ENCODE results near the gene COMMD10. TPM values are rescaled to one million over a fixed set of nuclear protein-coding genes. Genes with fewer than 3 reads are reported as not detected.
A peak's percentile ranks its signal among the peaks of the same experiment; 100 is the strongest.

Gene COMMD10
- 10 to 100 TPM; 16.7 to 20.8 TPM for total RNA-seq

DNA sequence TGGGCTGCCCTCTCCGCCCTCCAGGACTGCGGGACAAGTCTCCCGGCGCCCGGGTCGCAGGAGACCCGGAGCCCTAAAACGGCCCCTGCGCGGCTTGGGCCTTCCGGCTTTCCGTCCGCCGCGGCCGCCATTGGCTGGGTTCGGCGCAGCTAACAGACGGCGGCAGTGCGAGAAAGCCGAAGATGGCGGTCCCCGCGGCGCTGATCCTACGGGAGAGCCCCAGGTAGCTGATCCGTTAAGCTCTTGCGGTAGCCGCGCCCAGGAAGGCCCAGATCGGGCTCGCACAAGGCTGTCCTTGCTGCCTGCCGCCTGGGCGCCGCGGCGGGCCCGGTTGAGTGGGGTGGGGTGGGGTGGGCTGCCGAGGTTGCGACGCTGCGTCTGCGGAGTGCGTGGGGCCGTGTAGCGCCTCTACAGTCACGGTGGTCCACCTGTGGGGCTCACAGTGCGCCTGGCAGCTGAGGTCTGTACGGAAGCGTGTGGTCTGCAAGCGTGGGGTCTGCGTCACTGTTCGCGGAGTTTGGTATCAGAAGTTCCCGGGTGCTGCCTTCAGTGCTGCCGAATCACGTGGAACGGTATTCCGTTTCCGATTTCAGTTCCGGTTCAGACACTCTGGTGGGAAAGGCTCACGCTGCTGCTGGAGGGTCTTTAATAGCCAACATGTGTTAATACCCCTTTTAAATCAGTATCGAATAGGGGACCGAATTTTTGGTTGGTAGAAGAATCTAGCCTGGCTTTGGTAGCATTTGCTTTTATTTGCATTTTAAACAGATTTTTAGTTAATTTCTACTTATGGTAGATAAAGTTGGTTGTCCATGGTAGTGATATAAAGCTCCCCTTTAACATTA, at the start of gene COMMD10:
TSS of gene COMMD10 (plus strand) at position 155 of the 845 bp plus-strand sequence.
- Mint-ChIP-seq H3K36me3 (ENCODE audit: low read depth) (peaks cover 30% of the 10 kb centered on the region), H3K4me3 (peak within 1 kb of the TSS; percentile 89), H3K4me1 (ENCODE audit: low read depth) (peaks cover 52% of the 10 kb centered on the region), H3K27me3 (no peaks in the 10 kb centered on the region), H3K27ac (peak within 1 kb of the TSS; percentile 95), H3K9me3 (peaks cover 1% of the 10 kb centered on the region)
- ATAC-seq (peak; percentile 90), DNase-seq (peak; percentile 89)
- CTCF ChIA-PET: interaction anchor here (1.2 kb wide), 1 partner anchor 244 kb away, joined by 4 read pairs; the partner anchor contains the start of gene ATG12
- POLR2A ChIA-PET: interaction anchor here (1.0 to 2.9 kb wide), 3 partner anchors 9 to 449 kb away, joined by 4 to 17 read pairs (median 4); no protein-coding TSS in a partner anchor
- TF ChIP-seq, protein P1, sequence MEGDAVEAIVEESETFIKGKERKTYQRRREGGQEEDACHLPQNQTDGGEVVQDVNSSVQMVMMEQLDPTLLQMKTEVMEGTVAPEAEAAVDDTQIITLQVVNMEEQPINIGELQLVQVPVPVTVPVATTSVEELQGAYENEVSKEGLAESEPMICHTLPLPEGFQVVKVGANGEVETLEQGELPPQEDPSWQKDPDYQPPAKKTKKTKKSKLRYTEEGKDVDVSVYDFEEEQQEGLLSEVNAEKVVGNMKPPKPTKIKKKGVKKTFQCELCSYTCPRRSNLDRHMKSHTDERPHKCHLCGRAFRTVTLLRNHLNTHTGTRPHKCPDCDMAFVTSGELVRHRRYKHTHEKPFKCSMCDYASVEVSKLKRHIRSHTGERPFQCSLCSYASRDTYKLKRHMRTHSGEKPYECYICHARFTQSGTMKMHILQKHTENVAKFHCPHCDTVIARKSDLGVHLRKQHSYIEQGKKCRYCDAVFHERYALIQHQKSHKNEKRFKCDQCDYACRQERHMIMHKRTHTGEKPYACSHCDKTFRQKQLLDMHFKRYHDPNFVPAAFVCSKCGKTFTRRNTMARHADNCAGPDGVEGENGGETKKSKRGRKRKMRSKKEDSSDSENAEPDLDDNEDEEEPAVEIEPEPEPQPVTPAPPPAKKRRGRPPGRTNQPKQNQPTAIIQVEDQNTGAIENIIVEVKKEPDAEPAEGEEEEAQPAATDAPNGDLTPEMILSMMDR (IDR thresholded peaks at IDR 0.05): no peak
- intact Hi-C loops (cut with micrococcal nuclease): no loop called here

DNA sequence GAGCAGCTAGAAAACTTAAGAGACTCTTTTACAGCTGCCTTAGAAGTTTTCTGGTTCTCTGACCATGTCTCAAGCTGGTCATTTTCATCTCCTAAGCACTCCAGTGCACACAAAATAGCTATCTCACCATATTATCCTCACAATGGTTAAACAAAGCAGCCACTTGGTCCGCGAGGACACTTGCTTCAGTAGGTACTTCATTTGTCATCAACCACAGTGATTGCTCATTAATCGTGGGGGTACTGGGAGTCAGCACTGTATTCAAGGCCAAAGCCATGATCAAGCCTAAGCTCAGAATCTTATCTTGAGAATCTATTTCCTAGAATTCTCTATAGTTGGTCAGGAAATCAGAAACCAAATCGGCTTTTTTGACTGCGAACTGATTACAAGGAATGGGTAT, 49.7 kb upstream of the COMMD10 start:
- POLR2A ChIA-PET: no interaction called here
- Mint-ChIP-seq H3K27me3 (peaks cover 8% of the 10 kb centered on the region), H3K27ac (no peak overlapping the region), H3K4me1 (ENCODE audit: low read depth) (peaks cover 29% of the 10 kb centered on the region), H3K36me3 (ENCODE audit: low read depth) (no peaks in the 10 kb centered on the region), H3K9me3 (no peaks in the 10 kb centered on the region), H3K4me3 (no peak overlapping the region)
- TF ChIP-seq, protein P1 (IDR thresholded peaks at IDR 0.05): no peak
- intact Hi-C loops (cut with micrococcal nuclease): no loop called here
- CTCF ChIA-PET: interaction anchor here (1.4 kb wide), 1 partner anchor 33 kb away, joined by 6 read pairs; no protein-coding TSS in a partner anchor
- DNase-seq: no peak
- ATAC-seq: no peak

DNA sequence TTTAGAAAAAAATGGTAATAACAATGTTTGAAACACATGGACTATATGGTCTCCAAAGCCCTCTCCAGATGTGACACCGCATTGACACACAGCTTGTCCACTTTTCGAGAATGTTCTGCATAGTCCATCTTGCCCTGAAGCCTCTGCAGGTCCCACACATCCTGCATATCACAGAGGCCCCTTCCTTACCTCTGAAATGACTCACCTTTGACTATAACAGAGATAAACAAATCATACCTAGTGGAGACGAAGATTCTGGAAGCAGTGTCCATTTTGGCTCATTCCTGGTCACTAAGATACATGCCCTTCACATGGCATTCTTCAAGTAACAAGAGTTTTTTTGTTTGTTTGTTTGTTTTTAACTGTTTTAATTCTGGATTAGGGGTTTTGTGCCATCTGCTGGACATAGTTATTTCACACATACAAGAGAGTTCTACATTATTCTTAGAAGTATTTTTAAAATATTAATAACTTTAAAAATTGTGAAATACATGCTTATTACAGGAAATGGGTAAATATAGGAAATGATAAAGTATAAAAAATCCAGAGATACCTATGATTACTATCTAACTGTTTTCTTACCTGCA, 47.5 kb upstream of the COMMD10 start:
- no peaks in the 10 kb centered on the region for H3K9me3 Mint-ChIP-seq
- TF ChIP-seq, protein P1 (IDR thresholded peaks at IDR 0.05): no peak
- no peak for DNase-seq
- no peak for ATAC-seq
- H3K27ac Mint-ChIP-seq: no peak overlapping the region
- ChIA-PET POLR2A (no interaction called here), CTCF (no interaction called here)
- peaks cover 24% of the 10 kb centered on the region for H3K4me1 Mint-ChIP-seq (ENCODE audit: low read depth)
- intact Hi-C loops (cut with micrococcal nuclease): no loop called here
- H3K27me3 Mint-ChIP-seq: peaks cover 10% of the 10 kb centered on the region
- no peak overlapping the region for H3K4me3 Mint-ChIP-seq
- H3K36me3 Mint-ChIP-seq (ENCODE audit: low read depth): no peaks in the 10 kb centered on the region

DNA sequence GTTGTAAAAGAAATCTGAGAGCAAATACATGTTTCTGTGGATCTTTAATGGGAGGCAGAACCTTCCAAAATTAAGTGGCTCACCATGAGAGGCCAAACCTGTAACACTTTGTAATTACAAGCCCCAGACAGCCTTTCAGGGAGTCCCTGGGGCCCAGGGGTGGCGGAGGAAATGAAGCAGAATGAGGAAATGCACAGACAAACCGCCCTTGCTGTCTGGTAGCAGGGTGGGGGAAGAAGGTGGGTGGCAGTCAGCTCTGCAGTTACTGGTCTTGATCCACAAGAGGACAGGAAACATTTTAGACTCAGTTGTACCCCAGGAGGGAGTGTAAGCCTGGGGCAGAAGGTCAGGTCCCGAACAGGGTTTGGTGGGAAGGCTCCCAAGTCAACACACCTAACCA, 46.0 kb upstream of the COMMD10 start:
- Mint-ChIP-seq H3K27me3 (peaks cover 12% of the 10 kb centered on the region), H3K9me3 (no peaks in the 10 kb centered on the region), H3K27ac (peak overlapping the region; percentile 75), H3K4me1 (ENCODE audit: low read depth) (peaks cover 21% of the 10 kb centered on the region), H3K36me3 (ENCODE audit: low read depth) (no peaks in the 10 kb centered on the region), H3K4me3 (no peak overlapping the region)
- ATAC-seq (peak; percentile 88), DNase-seq (peak; percentile 72)
- intact Hi-C loops (cut with micrococcal nuclease): no loop called here
- ChIA-PET POLR2A (no interaction called here), CTCF (interaction anchor here (0.9 kb wide), 1 partner anchor 30 kb away, joined by 5 read pairs; no protein-coding TSS in a partner anchor)
- TF ChIP-seq, protein P1 (IDR thresholded peaks at IDR 0.05): no peak

DNA sequence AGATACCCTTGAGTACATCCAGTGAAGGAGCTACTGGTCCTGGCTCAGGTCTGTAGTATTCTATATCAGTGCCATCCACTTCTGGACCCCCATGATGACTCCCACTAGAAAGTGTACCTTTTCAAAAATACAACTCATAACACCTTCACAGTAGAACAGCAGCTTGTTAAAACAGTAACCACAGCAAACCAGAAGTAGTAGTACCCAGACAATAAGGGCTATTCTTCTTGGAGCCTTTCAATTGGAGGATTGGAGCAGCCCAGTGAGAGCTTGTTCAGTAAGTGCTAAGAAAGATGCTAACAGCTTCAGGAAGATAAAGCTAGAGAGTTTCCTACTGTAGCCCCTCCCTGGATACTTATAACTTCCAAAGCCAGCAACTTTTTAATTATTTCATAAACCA, 42.5 kb upstream of the COMMD10 start:
- intact Hi-C loops (cut with micrococcal nuclease): no loop called here
- ChIA-PET CTCF (interaction anchor here (1.4 to 2.2 kb wide), 2 partner anchors 16 to 41 kb away, joined by 3 to 4 read pairs; no protein-coding TSS in a partner anchor), POLR2A (no interaction called here)
- Mint-ChIP-seq H3K27me3 (peaks cover 7% of the 10 kb centered on the region), H3K9me3 (no peaks in the 10 kb centered on the region), H3K36me3 (ENCODE audit: low read depth) (no peaks in the 10 kb centered on the region), H3K27ac (no peak overlapping the region), H3K4me1 (ENCODE audit: low read depth) (peaks cover 18% of the 10 kb centered on the region), H3K4me3 (no peak overlapping the region)
- TF ChIP-seq, protein P1 (IDR thresholded peaks at IDR 0.05): no peak
- no peak for DNase-seq
- no peak for ATAC-seq
